IPS-15b (cell line): ENCODE measurements around the gene BRCA2.

ENCODE experiments used
- H3K27me3 ChIP-seq: one replicate; pipeline ENCODE4 v1.6.1; 2013; ENCODE audit warnings: low read length; ENCODE audit not compliant: control insufficient read depth, insufficient read depth
- H3K36me3 ChIP-seq: one replicate; pipeline ENCODE4 v1.6.1; 2013; ENCODE audit warnings: low read length; ENCODE audit not compliant: control insufficient read depth, insufficient read depth
- H3K4me1 ChIP-seq: one replicate; pipeline ENCODE4 v1.6.1; 2013; ENCODE audit warnings: mild to moderate bottlenecking, low read length; ENCODE audit not compliant: control insufficient read depth, insufficient read depth
- H3K4me3 ChIP-seq: one replicate; pipeline ENCODE4 v1.5.1; 2013; ENCODE audit warnings: low read depth, low read length
- H3K9ac ChIP-seq: one replicate; pipeline ENCODE4 v1.6.1; 2013; ENCODE audit warnings: low read depth, mild to moderate bottlenecking, low read length
- H3K9me3 ChIP-seq: one replicate; pipeline ENCODE4 v1.6.1; 2013; ENCODE audit warnings: mild to moderate bottlenecking, low read length; ENCODE audit not compliant: control insufficient read depth, insufficient read depth

The BRCA2 gene

GRCh38 chr13:32423592-32423991, 108.3 kb downstream of the BRCA2 start:
- no peak overlapping the region for H3K4me3 ChIP-seq
- H3K36me3 ChIP-seq, result no peaks in the 10 kb centered on the region

GRCh38 chr13:32425158-32425557, 109.8 kb downstream of the BRCA2 start:
- no peaks in the 10 kb centered on the region for H3K36me3 ChIP-seq
- H3K4me3 ChIP-seq, result no peak overlapping the region
- H3K27me3 ChIP-seq, result peaks cover 18% of the 10 kb centered on the region
- peaks cover 9% of the 10 kb centered on the region for H3K4me1 ChIP-seq
- H3K9me3 ChIP-seq, result no peaks in the 10 kb centered on the region
- no peak overlapping the region for H3K9ac ChIP-seq

More at GRCh38 chr13:32423592-32423991, 108.3 kb downstream of the BRCA2 start:
- Histone ChIP-seq H3K9me3 (no peaks in the 10 kb centered on the region), H3K4me1 (peaks cover 9% of the 10 kb centered on the region), H3K27me3 (peaks cover 18% of the 10 kb centered on the region), H3K9ac (no peak overlapping the region)

- H3K27me3 ChIP-seq, result peaks cover 18% of the 10 kb centered on the region
- no peaks in the 10 kb centered on the region for H3K36me3 ChIP-seq
- H3K9me3 ChIP-seq, result no peaks in the 10 kb centered on the region
- peaks cover 9% of the 10 kb centered on the region for H3K4me1 ChIP-seq
- peak overlapping the region; percentile 54 for H3K9ac ChIP-seq
- H3K4me3 ChIP-seq, result peak overlapping the region; percentile 71
Measured at GRCh38 chr13:32426191-32426989, 111.1 kb downstream of the BRCA2 start.

- no peaks in the 10 kb centered on the region for H3K36me3 ChIP-seq
- no peaks in the 10 kb centered on the region for H3K9me3 ChIP-seq
- peak overlapping the region; percentile 54 for H3K9ac ChIP-seq
- peaks cover 9% of the 10 kb centered on the region for H3K4me1 ChIP-seq
- H3K27me3 ChIP-seq, result peaks cover 18% of the 10 kb centered on the region
- peak overlapping the region; percentile 71 for H3K4me3 ChIP-seq
Measured at GRCh38 chr13:32426990-32427851, 111.9 kb downstream of the BRCA2 start.

- Histone ChIP-seq H3K36me3 (no peaks in the 10 kb centered on the region), H3K4me1 (peaks cover 9% of the 10 kb centered on the region), H3K4me3 (peak within 1 kb of the TSS; percentile 71), H3K27me3 (peaks cover 18% of the 10 kb centered on the region), H3K9ac (peak within 1 kb of the TSS; percentile 41), H3K9me3 (no peaks in the 10 kb centered on the region)
Measured at GRCh38 chr13:32427852-32428580, 112.7 kb downstream of the BRCA2 start, which contains the start of gene N4BP2L1. TSS of gene N4BP2L1 (minus strand) at chr13:32428130. CDS start at chr13:32428082, 48 bp downstream.

GRCh38 chr13:32428581-32429432, 113.5 kb downstream of the BRCA2 start:
- Histone ChIP-seq H3K9me3 (no peaks in the 10 kb centered on the region), H3K27me3 (peaks cover 18% of the 10 kb centered on the region), H3K9ac (peak overlapping the region; percentile 41), H3K4me1 (peaks cover 9% of the 10 kb centered on the region), H3K4me3 (peak overlapping the region; percentile 71), H3K36me3 (no peaks in the 10 kb centered on the region)

- Histone ChIP-seq H3K9ac (no peak overlapping the region), H3K4me3 (no peak overlapping the region), H3K27me3 (peaks cover 18% of the 10 kb centered on the region), H3K4me1 (peaks cover 9% of the 10 kb centered on the region), H3K9me3 (no peaks in the 10 kb centered on the region), H3K36me3 (no peaks in the 10 kb centered on the region)
Measured at GRCh38 chr13:32429433-32429909, 114.2 kb downstream of the BRCA2 start.

- H3K36me3 ChIP-seq, result no peaks in the 10 kb centered on the region
- peaks cover 17% of the 10 kb centered on the region for H3K27me3 ChIP-seq
- H3K9ac ChIP-seq, result no peak overlapping the region
- H3K4me3 ChIP-seq, result no peak overlapping the region
- H3K4me1 ChIP-seq, result peaks cover 9% of the 10 kb centered on the region
- H3K9me3 ChIP-seq, result no peaks in the 10 kb centered on the region
Measured at GRCh38 chr13:32430018-32430747, 114.9 kb downstream of the BRCA2 start.

- Histone ChIP-seq H3K9ac (no peak overlapping the region), H3K4me3 (no peak overlapping the region), H3K4me1 (peaks cover 5% of the 10 kb centered on the region), H3K36me3 (no peaks in the 10 kb centered on the region), H3K27me3 (peaks cover 5% of the 10 kb centered on the region), H3K9me3 (no peaks in the 10 kb centered on the region)
Measured at GRCh38 chr13:32431361-32431760, 116.1 kb downstream of the BRCA2 start.

- Histone ChIP-seq H3K36me3 (no peaks in the 10 kb centered on the region), H3K4me3 (no peak overlapping the region), H3K9ac (no peak overlapping the region), H3K4me1 (peaks cover 2% of the 10 kb centered on the region), H3K9me3 (no peaks in the 10 kb centered on the region), H3K27me3 (no peaks in the 10 kb centered on the region)
Measured at GRCh38 chr13:32432856-32433255, 117.5 kb downstream of the BRCA2 start.
